K562 (cell line): ENCODE results near the gene MARS1. TPM values are rescaled to one million over a fixed set of nuclear protein-coding genes. Genes with fewer than 3 reads are reported as not detected.
A peak's percentile ranks its signal among the peaks of the same experiment; 100 is the strongest.

Experiments
- ATF7 ChIP-seq: fragments of 450-650 bp; IDR thresholded peaks from 2 replicates; pipeline ENCODE4 v1.7.1; 2014; ENCODE audit warnings: mild to moderate bottlenecking, moderate library complexity
- CGGBP1 ChIP-seq: fragments of 250-450 bp; sonication (Bioruptor Pico); IDR thresholded peaks from 2 replicates; pipeline ENCODE4 v1.9.0; 2021; ENCODE audit warnings: mild to moderate bottlenecking
- CREB3 ChIP-seq: fragments of 450-650 bp; conservative IDR thresholded peaks from 2 replicates; pipeline ENCODE4 v1.6.1; 2016; ENCODE audit warnings: missing genetic modification characterization, low read depth, mild to moderate bottlenecking, missing compliant biosample characterization, moderate library complexity
- FOXK2 ChIP-seq, 2 experiments: fragments of 450-650 bp; IDR thresholded peaks in 1 of 2; conservative IDR thresholded peaks in 1 of 2; 2 replicates each; pipeline ENCODE4 v1.6.1; 2016; ENCODE audit warnings: low read depth in 2 of 2, mild to moderate bottlenecking in 1 of 2
- GABPA ChIP-seq: fragments of 200-800 bp; sonication (Bioruptor generic); conservative IDR thresholded peaks from 2 replicates; pipeline ENCODE4 v1.6.1; 2016; ENCODE audit warnings: low read depth, missing genetic modification characterization, missing compliant biosample characterization
- GATAD2B ChIP-seq: fragments of 450-650 bp; IDR thresholded peaks from 2 replicates; pipeline ENCODE4 v1.6.1; 2017; ENCODE audit warnings: mild to moderate bottlenecking, borderline replicate concordance
- GTF2A2 ChIP-seq: IDR thresholded peaks from 2 replicates; pipeline ENCODE4 v1.6.1; 2016; ENCODE audit warnings: mild to moderate bottlenecking, missing genetic modification characterization, missing compliant biosample characterization
- KLF16 ChIP-seq: IDR thresholded peaks from 2 replicates; pipeline ENCODE4 v1.6.1; 2016; ENCODE audit warnings: antibody characterized with exemption
- LEF1 ChIP-seq: fragments of 450-650 bp; IDR thresholded peaks from 2 replicates; pipeline ENCODE4 v1.6.1; 2016; ENCODE audit warnings: mild to moderate bottlenecking
- MAZ ChIP-seq, 2 experiments: fragments of 450-650 bp in 1 of 2; sonication (generic) in 1 of 2; formaldehyde crosslinking; IDR thresholded peaks in 1 of 2; conservative IDR thresholded peaks in 1 of 2; 2 replicates each; pipeline versions ENCODE4 v1.4.0 to v1.5.0; 2020; ENCODE audit warnings: mild to moderate bottlenecking in 1 of 2, missing genetic modification reagents in 1 of 2
- PHTF2 ChIP-seq: fragments of 250-450 bp; sonication (Bioruptor Pico); IDR thresholded peaks from 2 replicates; pipeline ENCODE4 v1.5.0; 2021; ENCODE audit warnings: mild to moderate bottlenecking
- RCOR1 ChIP-seq, 2 experiments: IDR thresholded peaks; 2 replicates each; pipeline ENCODE4 v1.6.1; 2012; ENCODE audit warnings: low read depth in 2 of 2, low read length in 2 of 2, borderline replicate concordance in 1 of 2, improper control_type of control experiment in 1 of 2
- RREB1 ChIP-seq: fragments of 250-450 bp; sonication (Bioruptor Pico); IDR thresholded peaks from 2 replicates; pipeline ENCODE4 v1.4.0; 2020
- SIX5 ChIP-seq, 2 experiments: IDR thresholded peaks; 2 replicates each; pipeline ENCODE4 v1.6.1; 2011; ENCODE audit warnings: low read length in 2 of 2, borderline replicate concordance in 1 of 2, low read depth in 1 of 2, mild to moderate bottlenecking in 1 of 2, moderate library complexity in 1 of 2; ENCODE audit not compliant: insufficient read depth in 1 of 2
- SRSF9 ChIP-seq: fragments of 200-400 bp; formaldehyde crosslinking; IDR thresholded peaks from 2 replicates; pipeline ENCODE4 v1.6.1; 2017; ENCODE audit warnings: low read depth, low read length, borderline replicate concordance
- TCF3 ChIP-seq: sonication (generic); formaldehyde crosslinking; IDR thresholded peaks from 2 replicates; pipeline ENCODE4 v1.4.0; 2020; ENCODE audit warnings: mild to moderate bottlenecking, missing genetic modification reagents
- U2AF1 ChIP-seq: fragments of 200-400 bp; formaldehyde crosslinking; optimal IDR thresholded peaks from 2 replicates; pipeline ENCODE3; 2017; ENCODE audit warnings: mild to moderate bottlenecking, low read depth, low read length, moderate library complexity
- ZKSCAN8 ChIP-seq: fragments of 200-800 bp; sonication (Bioruptor generic); IDR thresholded peaks from 2 replicates; pipeline ENCODE4 v1.6.1; 2016; ENCODE audit warnings: missing genetic modification characterization, missing compliant biosample characterization
- ZNF311 ChIP-seq: fragments of 250-450 bp; sonication (Bioruptor Pico); IDR thresholded peaks from 2 replicates; pipeline ENCODE4 v1.4.0; 2020; ENCODE audit warnings: mild to moderate bottlenecking, moderate library complexity
- polyA plus RNA-seq, 8 experiments: library from polyadenylated mRNA; depleted of rRNA in 4 of 8; stranded (reverse) in 5 of 8; unstranded in 3 of 8; fragments of >200 nt; fragmentation: Nextera tagmentation in 2 of 8; fragmentation: Illumina TruSeq in 1 of 8; extraction: Ambion mirVana in 2 of 8; extraction: Trizol in 1 of 8; gene quantifications; 2 replicates each; pipeline versions ENCODE4 v1.2.1 to v1.2.3, GENCODE V29; 2011 to 2014; ENCODE audit warnings: inconsistent platforms in 1 of 8, missing spikeins in 1 of 8
- total RNA-seq, 7 experiments: library from RNA; depleted of rRNA in 6 of 7; stranded (reverse); fragments of >200 nt in 6 of 7; fragmentation: Illumina TruSeq in 2 of 7; extraction: Trizol in 2 of 7; gene quantifications; 2 replicates each; pipeline versions ENCODE4 v1.2.1 to v1.2.3, GENCODE V29; 2011 to 2021; ENCODE audit warnings: low replicate concordance in 1 of 7

MARS1 gene
- total and polyA plus RNA-seq, 9 of the 15 experiments (the other 6 are each of a cell fraction or from before 2014, with no cell fraction given), result 117 to 382 (median 220) TPM

GRCh38 chr12:57521525-57522010 is 33.7 kb downstream of the MARS1 start (continued):
- TF ChIP-seq RREB1, result no peak
- TF ChIP-seq ZKSCAN8 (CRISPR knock-in tag), result no peak
- TF ChIP-seq FOXK2 (conservative IDR thresholded peaks at IDR 0.05 in 1 of 2, IDR thresholded peaks at IDR 0.05 in 1 of 2; ENCODE audit: low read depth in 2 of 2), result no peak
- TF ChIP-seq RCOR1 (IDR thresholded peaks at IDR 0.05; ENCODE audit: borderline replicate concordance in 1 of 2, low read depth in 2 of 2, low read length in 2 of 2), result peak; percentile 32 to 45; a peak in 2 of 4 replicates
- no peak for TF ChIP-seq KLF16
- TF ChIP-seq TCF3 (CRISPR knock-in tag), result peak; percentile 9; the same call in 1 of the 2 replicates
- no peak for TF ChIP-seq PHTF2
- TF ChIP-seq MAZ (CRISPR knock-in tag; conservative IDR thresholded peaks at IDR 0.05 in 1 of 2, IDR thresholded peaks at IDR 0.05 in 1 of 2), result no peak
- 0 out of 2 replicates have a peak, but pooled peaks have one; percentile 33 for TF ChIP-seq GTF2A2 (tag)
- no peak for TF ChIP-seq SRSF9
- TF ChIP-seq LEF1, result no peak
- no peak for TF ChIP-seq SIX5 (IDR thresholded peaks at IDR 0.05; ENCODE audit: borderline replicate concordance in 1 of 2, insufficient read depth in 1 of 2, low read depth in 1 of 2, low read length in 2 of 2)
- TF ChIP-seq GABPA, result no peak
- no peak for TF ChIP-seq CREB3
- TF ChIP-seq ATF7, result no peak
- TF ChIP-seq U2AF1, result no peak
- TF ChIP-seq GATAD2B, result no peak
- no peak for TF ChIP-seq CGGBP1 (CRISPR knock-in tag)
- peak; percentile 24; the same call in 1 of the 2 replicates for TF ChIP-seq ZNF311 (CRISPR knock-in tag)
